Measurements from ENCODE around the gene GALNT9. TPM values are rescaled to one million over a fixed set of nuclear protein-coding genes. Genes with fewer than 3 reads are reported as not detected.

GALNT9 gene
- total RNA-seq, 2 experiments from 2014 or later: 0.30 TPM; not detected in 1

GRCh38 chr12:132174015-132174838, 155.2 kb downstream of the GALNT9 start:
- H3K36me3 Mint-ChIP-seq (ENCODE audit: low read depth): no peaks in the 10 kb centered on the region
- CTCF ChIA-PET: interaction anchor here (1.3 to 1.4 kb wide), 2 partner anchors 9 to 10 kb away, joined by 3 to 4 read pairs; no protein-coding TSS in a partner anchor
- H3K4me3 Mint-ChIP-seq: no peak overlapping the region
- intact Hi-C loops (cut with DNase I, micrococcal nuclease): no loop called here
- H3K27me3 Mint-ChIP-seq: peaks cover 6% of the 10 kb centered on the region
- no peak overlapping the region for H3K27ac Mint-ChIP-seq
- H3K4me1 Mint-ChIP-seq: peaks cover 17% of the 10 kb centered on the region
- POLR2A ChIA-PET: no interaction called here
- no peak for DNase-seq
- no peak for ATAC-seq
- H3K9me3 Mint-ChIP-seq (ENCODE audit: low read depth): no peaks in the 10 kb centered on the region

GRCh38 chr12:132173135-132174014, 156.0 kb downstream of the GALNT9 start:
- no peaks in the 10 kb centered on the region for H3K36me3 Mint-ChIP-seq (ENCODE audit: low read depth)
- ATAC-seq (no peak), DNase-seq (no peak)
- H3K27ac Mint-ChIP-seq: no peak overlapping the region
- POLR2A ChIA-PET: no interaction called here
- no peaks in the 10 kb centered on the region for H3K9me3 Mint-ChIP-seq (ENCODE audit: low read depth)
- peaks cover 4% of the 10 kb centered on the region for H3K27me3 Mint-ChIP-seq
- no peak overlapping the region for H3K4me3 Mint-ChIP-seq
- intact Hi-C loops (cut with DNase I, micrococcal nuclease): no loop called here
- CTCF ChIA-PET: no interaction called here
- peaks cover 9% of the 10 kb centered on the region for H3K4me1 Mint-ChIP-seq

DNA sequence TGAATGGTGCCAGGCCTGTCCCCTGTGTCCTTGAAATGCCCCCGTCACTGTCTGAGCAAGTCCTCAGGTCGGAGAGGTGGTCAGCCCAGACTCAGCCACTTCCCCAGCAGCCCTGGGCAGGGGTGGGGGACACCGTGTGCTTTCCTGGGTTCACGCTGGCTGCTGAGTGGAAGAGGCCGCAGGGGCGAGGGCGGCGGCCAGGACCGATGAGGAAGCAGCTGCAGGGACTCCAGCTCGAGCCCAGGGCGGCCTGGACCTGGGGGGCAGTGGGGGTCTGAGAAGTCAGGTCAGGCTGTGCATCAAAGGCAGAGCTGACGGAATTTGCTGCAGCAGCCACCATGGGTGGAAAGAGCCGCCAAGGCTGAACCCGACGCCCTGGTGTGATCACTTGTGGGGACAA, 156.8 kb downstream of the GALNT9 start:
- Mint-ChIP-seq H3K4me1 (peaks cover 9% of the 10 kb centered on the region), H3K27me3 (peaks cover 4% of the 10 kb centered on the region), H3K9me3 (ENCODE audit: low read depth) (no peaks in the 10 kb centered on the region), H3K4me3 (no peak overlapping the region), H3K27ac (no peak overlapping the region), H3K36me3 (ENCODE audit: low read depth) (no peaks in the 10 kb centered on the region)
- no peak for ATAC-seq
- intact Hi-C loops (cut with DNase I, micrococcal nuclease): no loop called here
- ChIA-PET CTCF (no interaction called here), POLR2A (no interaction called here)
- no peak for DNase-seq

GRCh38 chr12:132171968-132172521, 157.3 kb downstream of the GALNT9 start:
- ATAC-seq (no peak), DNase-seq (no peak)
- Mint-ChIP-seq H3K4me3 (no peak overlapping the region), H3K36me3 (ENCODE audit: low read depth) (no peaks in the 10 kb centered on the region), H3K27ac (no peak overlapping the region), H3K4me1 (peaks cover 10% of the 10 kb centered on the region), H3K27me3 (peaks cover 4% of the 10 kb centered on the region), H3K9me3 (ENCODE audit: low read depth) (no peaks in the 10 kb centered on the region)
- intact Hi-C loops (cut with DNase I, micrococcal nuclease): no loop called here
- CTCF ChIA-PET: no interaction called here
- POLR2A ChIA-PET: no interaction called here

- no peak overlapping the region for H3K4me3 Mint-ChIP-seq
- ChIA-PET CTCF (no interaction called here), POLR2A (no interaction called here)
- H3K4me1 Mint-ChIP-seq: peaks cover 10% of the 10 kb centered on the region
- DNase-seq (no peak), ATAC-seq (no peak)
- peaks cover 4% of the 10 kb centered on the region for H3K27me3 Mint-ChIP-seq
- intact Hi-C loops (cut with DNase I, micrococcal nuclease): no loop called here
- H3K36me3 Mint-ChIP-seq (ENCODE audit: low read depth): no peaks in the 10 kb centered on the region
- no peak overlapping the region for H3K27ac Mint-ChIP-seq
- H3K9me3 Mint-ChIP-seq (ENCODE audit: low read depth): no peaks in the 10 kb centered on the region
Measured at GRCh38 chr12:132171293-132171967, 158.0 kb downstream of the GALNT9 start.

GRCh38 chr12:132170637-132171292, 158.6 kb downstream of the GALNT9 start:
- DNase-seq: no peak
- H3K4me1 Mint-ChIP-seq: peaks cover 10% of the 10 kb centered on the region
- H3K27ac Mint-ChIP-seq: no peak overlapping the region
- H3K36me3 Mint-ChIP-seq (ENCODE audit: low read depth): no peaks in the 10 kb centered on the region
- intact Hi-C loops (cut with DNase I, micrococcal nuclease): no loop called here
- ChIA-PET CTCF (no interaction called here), POLR2A (no interaction called here)
- H3K9me3 Mint-ChIP-seq (ENCODE audit: low read depth): no peaks in the 10 kb centered on the region
- ATAC-seq: no peak
- H3K27me3 Mint-ChIP-seq: peaks cover 4% of the 10 kb centered on the region
- H3K4me3 Mint-ChIP-seq: no peak overlapping the region

- Mint-ChIP-seq H3K4me3 (no peak overlapping the region), H3K9me3 (ENCODE audit: low read depth) (no peaks in the 10 kb centered on the region), H3K27me3 (peaks cover 4% of the 10 kb centered on the region), H3K27ac (no peak overlapping the region), H3K4me1 (peaks cover 10% of the 10 kb centered on the region), H3K36me3 (ENCODE audit: low read depth) (no peaks in the 10 kb centered on the region)
- DNase-seq (no peak), ATAC-seq (no peak)
- intact Hi-C loops (cut with DNase I, micrococcal nuclease): no loop called here
- ChIA-PET POLR2A (no interaction called here), CTCF (no interaction called here)
Measured at GRCh38 chr12:132170094-132170636, 159.2 kb downstream of the GALNT9 start.

GRCh38 chr12:132169376-132169775, 160.0 kb downstream of the GALNT9 start:
- ChIA-PET CTCF (no interaction called here), POLR2A (no interaction called here)
- H3K4me1 Mint-ChIP-seq: peaks cover 11% of the 10 kb centered on the region
- H3K9me3 Mint-ChIP-seq (ENCODE audit: low read depth): no peaks in the 10 kb centered on the region
- H3K4me3 Mint-ChIP-seq: no peak overlapping the region
- DNase-seq (no peak), ATAC-seq (no peak)
- H3K27ac Mint-ChIP-seq: no peak overlapping the region
- no peaks in the 10 kb centered on the region for H3K36me3 Mint-ChIP-seq (ENCODE audit: low read depth)
- peaks cover 4% of the 10 kb centered on the region for H3K27me3 Mint-ChIP-seq
- intact Hi-C loops (cut with DNase I, micrococcal nuclease): no loop called here

GRCh38 chr12:132168311-132169031, 160.9 kb downstream of the GALNT9 start:
- no peak for DNase-seq
- H3K4me1 Mint-ChIP-seq: peaks cover 16% of the 10 kb centered on the region
- H3K4me3 Mint-ChIP-seq: no peak overlapping the region
- CTCF ChIA-PET: interaction anchor here (1.8 kb wide), 1 partner anchor 11 kb away, joined by 4 read pairs; no protein-coding TSS in a partner anchor
- POLR2A ChIA-PET: no interaction called here
- no peak overlapping the region for H3K27ac Mint-ChIP-seq
- peaks cover 4% of the 10 kb centered on the region for H3K27me3 Mint-ChIP-seq
- no peak for ATAC-seq
- H3K36me3 Mint-ChIP-seq (ENCODE audit: low read depth): no peaks in the 10 kb centered on the region
- no peaks in the 10 kb centered on the region for H3K9me3 Mint-ChIP-seq (ENCODE audit: low read depth)
- intact Hi-C loops (cut with DNase I, micrococcal nuclease): no loop called here

DNA sequence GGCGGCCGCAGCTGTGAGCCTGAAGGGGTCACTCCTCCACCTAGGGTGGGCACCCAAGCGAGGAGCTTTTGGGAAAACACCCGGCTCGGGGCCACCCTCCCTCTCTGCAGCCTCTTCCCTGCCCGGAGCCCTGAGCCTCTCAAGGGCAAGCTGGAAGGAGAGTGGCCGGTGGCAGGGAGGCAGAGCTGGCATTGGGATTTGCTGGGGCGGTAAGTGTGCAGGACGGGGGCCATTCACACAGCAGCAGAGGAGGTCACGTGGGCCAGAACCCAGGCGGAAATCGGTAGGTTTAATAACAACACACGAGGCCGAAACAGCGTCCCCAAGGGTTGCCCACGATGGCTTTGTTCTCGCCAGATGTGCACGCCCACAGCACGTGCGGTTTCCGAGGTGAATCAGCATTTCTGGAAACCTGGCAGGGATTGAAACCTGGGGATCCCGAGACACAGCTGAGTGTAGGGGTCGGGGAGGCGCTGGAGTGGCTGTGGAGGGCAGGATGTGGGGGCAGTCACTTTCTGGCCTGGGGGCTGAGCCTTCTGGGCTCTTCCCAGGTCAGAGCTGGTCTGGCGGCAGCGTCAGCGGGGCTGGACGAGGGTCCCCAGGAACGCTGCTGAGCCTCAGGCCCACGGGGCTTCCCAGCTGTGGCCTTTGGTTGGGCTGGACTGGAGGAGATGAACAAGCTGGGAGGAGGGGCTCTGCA, 161.6 kb downstream of the GALNT9 start:
- Mint-ChIP-seq H3K4me3 (no peak overlapping the region), H3K9me3 (ENCODE audit: low read depth) (no peaks in the 10 kb centered on the region), H3K36me3 (ENCODE audit: low read depth) (no peaks in the 10 kb centered on the region), H3K4me1 (peaks cover 13% of the 10 kb centered on the region), H3K27ac (no peak overlapping the region), H3K27me3 (peaks cover 2% of the 10 kb centered on the region)
- POLR2A ChIA-PET: no interaction called here
- peak; percentile 13 for ATAC-seq
- CTCF ChIA-PET: interaction anchor here (1.1 to 1.8 kb wide), 2 partner anchors 9 to 12 kb away, joined by 3 to 4 read pairs; no protein-coding TSS in a partner anchor
- intact Hi-C loops (cut with DNase I, micrococcal nuclease): no loop called here
- DNase-seq: no peak
